Ishikawa (cell line): ENCODE data around the gene TRAPPC12.

Source experiments
- CEBPB ChIP-seq: IDR thresholded peaks from 2 replicates; pipeline ENCODE4 v1.6.1; 2012
- CREB1 ChIP-seq: IDR thresholded peaks from 2 replicates; pipeline ENCODE4 v1.6.1; 2012; ENCODE audit warnings: low read depth
- EGR1 ChIP-seq: IDR thresholded peaks from 2 replicates; pipeline ENCODE4 v1.6.1; 2012
- EP300 ChIP-seq: IDR thresholded peaks from 2 replicates; pipeline ENCODE4 v1.6.1; 2012; ENCODE audit warnings: borderline replicate concordance
- NFIC ChIP-seq: IDR thresholded peaks from 2 replicates; pipeline ENCODE4 v1.6.1; 2012
- RAD21 ChIP-seq: IDR thresholded peaks from 2 replicates; pipeline ENCODE4 v1.6.1; 2012; ENCODE audit warnings: low read depth
- TAF1 ChIP-seq: IDR thresholded peaks from 2 replicates; pipeline ENCODE4 v1.6.1; 2012; ENCODE audit warnings: low read depth, mild to moderate bottlenecking
- TCF12 ChIP-seq: IDR thresholded peaks from 2 replicates; pipeline ENCODE4 v1.6.1; 2012; ENCODE audit warnings: low read depth
- TEAD4 ChIP-seq: IDR thresholded peaks from 2 replicates; pipeline ENCODE4 v1.6.1; 2012
- YY1 ChIP-seq: IDR thresholded peaks from 2 replicates; pipeline ENCODE4 v1.6.1; 2012; ENCODE audit warnings: low read depth
- ZBTB7A ChIP-seq: IDR thresholded peaks from 2 replicates; pipeline ENCODE4 v1.6.1; 2012; ENCODE audit warnings: low read depth
- TF ChIP-seq, protein P1 (sequence below): IDR thresholded peaks from 2 replicates; pipeline ENCODE4 v1.6.1; 2012; ENCODE audit warnings: low read depth, mild to moderate bottlenecking
- TF ChIP-seq, protein P2 (sequence below): IDR thresholded peaks from 2 replicates; pipeline ENCODE4 v1.6.1; 2012
- TF ChIP-seq, protein P3 (sequence below): IDR thresholded peaks from 2 replicates; pipeline ENCODE4 v1.6.1; 2012

DNA sequence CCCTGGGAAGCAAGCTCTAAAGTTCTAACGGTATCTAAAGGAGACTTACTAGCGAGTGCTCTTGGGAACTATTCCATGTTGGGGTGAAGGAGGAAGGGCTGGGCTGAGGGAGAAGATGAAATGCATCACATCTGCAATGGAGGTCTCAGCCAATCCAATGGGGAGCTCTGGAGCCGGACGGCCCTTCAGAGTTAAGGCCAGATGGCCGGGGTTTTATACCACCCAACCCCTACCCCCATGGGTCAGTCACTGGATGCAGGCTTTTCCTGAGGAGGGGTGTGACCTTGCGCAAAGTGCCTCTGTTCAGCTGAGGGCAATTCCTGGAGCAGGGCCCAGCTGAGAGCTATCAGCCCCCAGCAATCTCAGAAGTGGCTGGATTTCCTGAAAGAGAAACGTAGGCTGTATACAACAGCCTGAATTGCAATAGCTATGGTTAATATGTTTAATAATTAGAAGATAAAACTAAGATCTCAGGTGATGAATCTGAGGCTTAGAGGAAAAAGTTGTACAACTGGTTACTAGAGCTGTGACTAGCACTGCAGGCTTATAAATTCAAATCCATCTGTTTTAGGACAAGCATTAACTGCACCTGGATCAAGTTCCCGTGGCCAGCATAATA is 23.4 kb upstream of the TRAPPC12 start:
- TF ChIP-seq, protein P1, sequence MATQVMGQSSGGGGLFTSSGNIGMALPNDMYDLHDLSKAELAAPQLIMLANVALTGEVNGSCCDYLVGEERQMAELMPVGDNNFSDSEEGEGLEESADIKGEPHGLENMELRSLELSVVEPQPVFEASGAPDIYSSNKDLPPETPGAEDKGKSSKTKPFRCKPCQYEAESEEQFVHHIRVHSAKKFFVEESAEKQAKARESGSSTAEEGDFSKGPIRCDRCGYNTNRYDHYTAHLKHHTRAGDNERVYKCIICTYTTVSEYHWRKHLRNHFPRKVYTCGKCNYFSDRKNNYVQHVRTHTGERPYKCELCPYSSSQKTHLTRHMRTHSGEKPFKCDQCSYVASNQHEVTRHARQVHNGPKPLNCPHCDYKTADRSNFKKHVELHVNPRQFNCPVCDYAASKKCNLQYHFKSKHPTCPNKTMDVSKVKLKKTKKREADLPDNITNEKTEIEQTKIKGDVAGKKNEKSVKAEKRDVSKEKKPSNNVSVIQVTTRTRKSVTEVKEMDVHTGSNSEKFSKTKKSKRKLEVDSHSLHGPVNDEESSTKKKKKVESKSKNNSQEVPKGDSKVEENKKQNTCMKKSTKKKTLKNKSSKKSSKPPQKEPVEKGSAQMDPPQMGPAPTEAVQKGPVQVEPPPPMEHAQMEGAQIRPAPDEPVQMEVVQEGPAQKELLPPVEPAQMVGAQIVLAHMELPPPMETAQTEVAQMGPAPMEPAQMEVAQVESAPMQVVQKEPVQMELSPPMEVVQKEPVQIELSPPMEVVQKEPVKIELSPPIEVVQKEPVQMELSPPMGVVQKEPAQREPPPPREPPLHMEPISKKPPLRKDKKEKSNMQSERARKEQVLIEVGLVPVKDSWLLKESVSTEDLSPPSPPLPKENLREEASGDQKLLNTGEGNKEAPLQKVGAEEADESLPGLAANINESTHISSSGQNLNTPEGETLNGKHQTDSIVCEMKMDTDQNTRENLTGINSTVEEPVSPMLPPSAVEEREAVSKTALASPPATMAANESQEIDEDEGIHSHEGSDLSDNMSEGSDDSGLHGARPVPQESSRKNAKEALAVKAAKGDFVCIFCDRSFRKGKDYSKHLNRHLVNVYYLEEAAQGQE, result no peak
- TF ChIP-seq ZBTB7A (no peak), CREB1 (no peak), EP300 (no peak), YY1 (no peak), TAF1 (no peak), CEBPB (no peak), RAD21 (no peak), EGR1 (no peak), TCF12 (no peak), TEAD4 (no peak), NFIC (no peak)
- TF ChIP-seq, protein P2, sequence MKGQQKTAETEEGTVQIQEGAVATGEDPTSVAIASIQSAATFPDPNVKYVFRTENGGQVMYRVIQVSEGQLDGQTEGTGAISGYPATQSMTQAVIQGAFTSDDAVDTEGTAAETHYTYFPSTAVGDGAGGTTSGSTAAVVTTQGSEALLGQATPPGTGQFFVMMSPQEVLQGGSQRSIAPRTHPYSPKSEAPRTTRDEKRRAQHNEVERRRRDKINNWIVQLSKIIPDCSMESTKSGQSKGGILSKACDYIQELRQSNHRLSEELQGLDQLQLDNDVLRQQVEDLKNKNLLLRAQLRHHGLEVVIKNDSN, result no peak
- TF ChIP-seq, protein P3, sequence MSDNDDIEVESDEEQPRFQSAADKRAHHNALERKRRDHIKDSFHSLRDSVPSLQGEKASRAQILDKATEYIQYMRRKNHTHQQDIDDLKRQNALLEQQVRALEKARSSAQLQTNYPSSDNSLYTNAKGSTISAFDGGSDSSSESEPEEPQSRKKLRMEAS, result no peak
